BJ (cell line): ENCODE measurements around the gene PRRX1. TPM values are rescaled to one million over a fixed set of nuclear protein-coding genes. Genes with fewer than 3 reads are reported as not detected.

Source experiments
- CTCF ChIA-PET: fragments of 350-600 bp; formaldehyde crosslinking; extraction: SDS; loops from one replicate; lab custom pipeline; 2021; ENCODE audit warnings: antibody characterized with exemption, inconsistent platforms; lab: Yijun Ruan, JAX
- POLR2A ChIA-PET: fragments of 300-600 bp; sonication (Branson Sonifier 250); formaldehyde crosslinking; extraction: SDS; loops from one replicate; lab custom pipeline; 2021; ENCODE audit warnings: antibody characterized with exemption; lab: Charles Lee
- DNase-seq: peaks from one replicate; pipeline ENCODE4 v3.0.0-alpha.2; 2011; ENCODE audit warnings: low read depth
- H3K27me3 ChIP-seq: 2 replicates; pipeline ENCODE4 v1.6.0; 2011; ENCODE audit warnings: low read length; ENCODE audit not compliant: control insufficient read depth, insufficient read depth
- H3K36me3 ChIP-seq: 2 replicates; pipeline ENCODE4 v1.5.1; 2011; ENCODE audit warnings: low read length; ENCODE audit not compliant: control insufficient read depth, insufficient read depth
- H3K4me3 ChIP-seq: 2 replicates; pipeline ENCODE4 v1.5.1; 2011; ENCODE audit warnings: low read depth, mild to moderate bottlenecking, control low read depth, low read length
- CTCF ChIP-seq: IDR thresholded peaks from 2 replicates; pipeline ENCODE4 v1.5.1; 2011; ENCODE audit warnings: low read depth, mild to moderate bottlenecking, control low read depth, inconsistent platforms, low read length, moderate library complexity; ENCODE audit not compliant: insufficient read depth
- polyA plus RNA-seq: library from polyadenylated mRNA; depleted of rRNA; stranded (reverse); fragments of >200 nt; gene quantifications from 2 replicates; pipeline ENCODE4 v1.2.3, GENCODE V29; 2011

The PRRX1 gene
- polyA plus RNA-seq, 1 experiment: 152 TPM

- ChIA-PET POLR2A (no interaction called here), CTCF (no interaction called here)
- Histone ChIP-seq H3K27me3 (no peaks in the 10 kb centered on the region), H3K4me3 (no peak overlapping the region), H3K36me3 (peaks cover 10% of the 10 kb centered on the region)
- TF ChIP-seq CTCF: no peak
- DNase-seq: no peak
Measured at GRCh38 chr1:170727963-170728362, 64.0 kb downstream of the PRRX1 start.

GRCh38 chr1:170729225-170730002 is 65.5 kb downstream of the PRRX1 start:
- no peak for DNase-seq
- CTCF ChIA-PET: interaction anchor here (0.5 to 1.8 kb wide), 4 partner anchors 11 to 446 kb away, joined by 3 to 7 read pairs (median 4); partner anchors contain the start of gene GORAB
- H3K4me3 ChIP-seq: no peak overlapping the region
- peaks cover 9% of the 10 kb centered on the region for H3K36me3 ChIP-seq
- TF ChIP-seq CTCF: no peak
- no peaks in the 10 kb centered on the region for H3K27me3 ChIP-seq
- POLR2A ChIA-PET: interaction anchor here (0.5 to 0.6 kb wide), 2 partner anchors 338 to 594 kb away, joined by 3 to 5 read pairs; no protein-coding TSS in a partner anchor

- CTCF ChIA-PET: interaction anchor here (0.6 to 1.8 kb wide), 3 partner anchors 12 to 198 kb away, joined by 3 to 7 read pairs (median 3); partner anchors contain the start of gene GORAB
- DNase-seq: no peak
- POLR2A ChIA-PET: interaction anchor here (0.6 kb wide), 1 partner anchor 14 kb away, joined by 4 read pairs; no protein-coding TSS in a partner anchor
- H3K36me3 ChIP-seq: peaks cover 9% of the 10 kb centered on the region
- H3K4me3 ChIP-seq: no peak overlapping the region
- no peaks in the 10 kb centered on the region for H3K27me3 ChIP-seq
- no peak for TF ChIP-seq CTCF
Measured at GRCh38 chr1:170730014-170730413, 66.1 kb downstream of the PRRX1 start.

- ChIA-PET CTCF (interaction anchor here (1.2 to 1.8 kb wide), 2 partner anchors 12 to 199 kb away, joined by 3 to 7 read pairs; partner anchors contain the start of gene GORAB), POLR2A (interaction anchor here (0.6 kb wide), 1 partner anchor 14 kb away, joined by 4 read pairs; no protein-coding TSS in a partner anchor)
- Histone ChIP-seq H3K27me3 (no peaks in the 10 kb centered on the region), H3K4me3 (no peak overlapping the region), H3K36me3 (peaks cover 6% of the 10 kb centered on the region)
- no peak for TF ChIP-seq CTCF
- DNase-seq: peak; percentile 38
Measured at GRCh38 chr1:170730438-170730837, 66.5 kb downstream of the PRRX1 start.

- Histone ChIP-seq H3K36me3 (peaks cover 5% of the 10 kb centered on the region), H3K27me3 (no peaks in the 10 kb centered on the region), H3K4me3 (no peak overlapping the region)
- TF ChIP-seq CTCF: no peak
- ChIA-PET POLR2A (no interaction called here), CTCF (interaction anchor here (0.6 kb wide), 1 partner anchor 347 kb away, joined by 3 read pairs; no protein-coding TSS in a partner anchor)
- DNase-seq: no peak
Measured at GRCh38 chr1:170731566-170732251, 67.8 kb downstream of the PRRX1 start.
